DMS53 treated with DMSO at 0.1 percent for 48 hours (cell line): ENCODE results near the gene HACE1.
"Not testable (repeated sequence)": the region's sequence is repeated elsewhere in the genome, so short reads cannot be mapped to it uniquely, and the experiment has no call there.

Experiments
- DNase-seq: peaks from one replicate; lab custom pipeline; 2025; ENCODE audit not compliant: unreplicated experiment; lab: John Stamatoyannopoulos, UW

Gene HACE1

GRCh38 chr6:104859225-104860146 lies at the start of gene HACE1:
HACE1 (minus strand) TSS chr6:104859919; CDS start chr6:104859642, 277 bp downstream.
- peak; percentile 44 for DNase-seq

DNA sequence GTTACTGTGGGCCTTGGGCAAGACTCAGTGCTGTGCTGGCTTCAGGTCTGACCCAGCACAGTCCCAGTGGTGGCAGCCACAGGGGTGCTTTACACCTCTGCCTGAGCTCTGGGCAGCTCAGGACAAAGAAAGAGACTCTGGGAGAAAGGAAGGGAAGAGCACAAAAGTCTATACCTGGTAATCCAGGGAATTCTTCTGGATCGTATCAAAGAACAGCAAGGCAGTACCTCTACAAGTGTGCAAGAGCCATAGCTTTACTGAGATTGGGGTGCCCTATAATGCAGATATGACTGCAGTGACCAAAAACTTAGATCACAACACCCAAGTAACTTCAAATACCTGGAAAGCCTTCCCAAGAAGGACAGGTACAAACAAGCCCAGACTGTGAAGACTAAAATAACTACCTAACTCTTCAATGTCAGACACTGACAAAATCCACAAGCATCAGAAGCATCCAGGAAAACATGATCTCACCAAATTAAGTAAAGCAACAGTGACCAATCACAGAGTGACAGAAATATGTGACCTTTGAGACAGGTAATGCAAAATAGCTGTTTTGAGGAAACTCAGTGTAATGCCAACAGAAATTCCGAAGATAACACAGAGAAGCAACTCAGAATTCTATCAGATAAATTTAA lies 49.3 kb upstream of the HACE1 start:
- DNase-seq, result no peak

- no peak for DNase-seq
Observed at GRCh38 chr6:104908031-104908887, 48.5 kb upstream of the HACE1 start.

GRCh38 chr6:104898893-104899292 lies 39.2 kb upstream of the HACE1 start:
- DNase-seq, result not testable (repeated sequence)

GRCh38 chr6:104896914-104897313 lies 37.2 kb upstream of the HACE1 start:
- DNase-seq, result peak; percentile 1

DNA sequence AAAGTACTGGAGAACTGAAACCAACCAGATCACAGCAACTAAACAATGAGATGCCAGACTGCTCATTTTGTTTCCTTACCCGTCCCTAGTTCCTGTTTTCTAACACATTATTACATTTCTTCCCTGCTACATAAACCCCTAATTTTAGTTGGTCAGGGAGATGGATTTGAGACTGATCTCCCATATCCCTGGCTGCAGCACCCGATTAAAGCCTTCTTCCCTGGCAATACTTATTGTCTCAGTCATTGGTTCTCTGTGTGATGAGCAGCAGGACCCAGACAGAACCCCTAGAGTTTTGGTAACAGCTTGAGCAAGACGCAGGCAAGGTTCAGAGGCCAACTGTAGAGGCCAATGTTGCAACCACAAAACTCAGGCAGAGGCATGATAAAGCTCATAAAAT lies 28.3 kb upstream of the HACE1 start:
- DNase-seq, result no peak

DNA sequence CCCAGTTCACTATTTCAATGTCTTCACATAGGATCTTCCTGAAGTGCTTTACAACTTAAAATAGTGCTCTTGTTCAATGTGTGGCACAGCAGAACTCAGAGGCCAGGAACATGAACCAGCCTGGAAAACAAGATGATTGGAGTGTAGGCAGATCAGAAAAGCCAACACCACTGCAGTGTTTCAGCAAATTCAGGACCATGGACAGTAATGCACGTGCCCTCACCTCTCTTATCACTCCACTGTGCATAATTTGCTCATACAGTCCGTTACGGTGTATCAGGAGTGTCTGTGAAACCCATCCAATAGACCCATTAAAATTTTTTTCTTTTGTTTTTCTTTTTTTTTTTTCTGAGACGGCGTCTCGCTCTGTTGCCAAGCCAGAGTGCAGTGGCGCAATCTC lies 27.6 kb upstream of the HACE1 start:
- DNase-seq, result no peak

DNA sequence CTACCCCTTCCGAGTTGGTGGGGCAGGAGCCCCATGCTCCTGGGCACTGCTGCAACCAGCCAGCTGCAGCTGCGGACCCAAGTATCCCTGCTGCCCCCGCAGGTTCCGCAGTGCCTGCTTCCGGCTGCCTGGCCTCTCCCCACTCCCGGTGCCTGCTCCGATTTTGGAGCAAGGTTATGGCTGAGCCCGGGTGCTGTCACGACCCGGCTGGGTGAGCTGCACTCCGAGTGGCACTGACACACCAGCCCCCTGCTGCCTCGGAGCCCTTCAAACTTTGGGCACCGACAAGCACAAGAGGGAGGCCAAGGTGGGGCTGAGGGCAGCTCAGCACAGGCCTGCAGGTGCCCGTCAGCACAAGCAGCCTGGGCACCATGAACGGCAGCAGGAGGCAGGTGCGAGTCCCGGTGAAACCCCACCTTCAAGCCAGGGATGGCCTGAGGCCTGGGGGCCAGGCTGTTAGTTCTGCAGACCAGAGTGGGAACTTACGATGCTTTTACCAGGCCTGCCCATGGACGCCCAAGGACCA lies 25.9 kb upstream of the HACE1 start:
- no peak for DNase-seq

DNA sequence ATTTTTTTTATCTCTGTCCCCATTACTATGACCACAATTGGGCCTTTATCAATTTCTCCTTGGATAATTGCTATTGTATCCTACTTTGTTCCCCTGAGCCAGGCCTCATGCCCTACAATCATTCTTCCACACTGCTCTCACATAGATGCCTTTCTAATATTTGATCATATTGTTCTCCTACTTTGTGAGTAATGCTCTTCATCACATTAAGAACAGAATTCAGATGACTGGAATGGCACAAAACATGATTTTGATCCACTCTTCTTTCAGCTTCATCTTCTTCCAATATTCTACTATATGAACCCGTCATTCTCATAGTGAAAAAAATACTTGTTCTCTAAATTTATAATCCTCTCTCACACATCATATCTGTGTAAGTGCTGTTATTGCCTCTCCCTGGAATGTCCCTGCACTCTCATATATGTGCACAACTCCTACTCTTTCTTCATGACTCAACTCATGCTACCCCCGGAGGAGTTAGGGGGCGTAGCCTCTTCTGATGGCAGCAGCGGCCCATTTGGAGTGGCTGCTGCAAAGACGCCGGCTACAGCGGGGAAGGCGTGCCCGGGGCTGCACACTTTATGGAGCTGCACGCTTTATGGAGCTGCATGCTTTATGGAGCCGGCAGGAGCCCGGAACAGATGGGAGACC lies 25.3 kb upstream of the HACE1 start:
- DNase-seq, result peak; percentile 12

DNA sequence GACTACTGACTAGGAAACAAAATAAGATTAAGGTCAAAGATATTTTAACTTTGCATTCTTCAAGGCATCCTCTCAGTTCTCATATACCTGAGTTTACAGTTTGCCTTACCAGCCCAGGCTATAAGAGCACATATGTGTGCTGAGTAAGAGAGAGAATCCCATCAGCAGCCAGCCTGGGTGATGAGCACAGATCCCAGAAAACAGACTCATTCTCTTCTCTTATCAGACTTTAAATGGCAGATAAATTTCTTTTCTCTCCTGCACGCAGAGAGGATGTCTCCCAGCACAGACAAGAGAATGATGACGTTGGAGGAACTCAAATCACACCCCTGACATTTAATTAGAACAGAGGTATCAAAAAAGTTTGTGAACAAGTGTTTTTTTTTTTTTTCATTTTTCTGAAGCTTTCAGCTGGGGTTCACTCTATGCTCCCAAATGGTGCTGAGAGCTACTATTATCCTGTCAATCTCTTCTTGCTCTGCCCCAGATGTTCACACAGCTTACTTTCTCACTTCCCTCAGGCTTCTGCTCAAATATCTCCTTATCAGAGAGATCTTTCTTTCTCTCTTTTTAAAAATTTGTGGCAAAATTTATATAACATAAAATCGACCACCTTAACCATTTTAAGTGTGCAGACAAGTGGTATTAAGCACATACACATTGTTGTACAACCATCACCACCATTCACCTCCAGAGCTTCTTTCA lies 22.4 kb upstream of the HACE1 start:
- no peak for DNase-seq

DNA sequence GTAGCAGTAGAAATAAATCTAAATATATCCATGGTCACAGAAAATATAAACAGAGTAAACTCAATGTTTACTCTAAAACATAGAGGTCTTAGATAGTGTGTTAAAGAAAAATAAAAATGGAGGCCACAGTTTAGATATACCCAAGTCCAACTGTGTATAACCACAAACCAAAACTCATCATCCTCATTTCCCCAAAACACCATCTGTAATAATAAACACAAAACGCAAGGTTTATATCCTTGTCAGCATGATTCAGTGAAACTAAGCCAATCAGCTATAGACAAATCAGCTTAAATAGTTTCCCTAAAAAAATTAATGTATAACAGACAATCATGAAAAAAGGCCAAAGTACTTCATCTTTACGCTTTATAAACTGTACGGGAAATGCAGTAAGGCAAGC lies 2.7 kb upstream of the HACE1 start:
- DNase-seq, result no peak

GRCh38 chr6:104860221-104860620 lies 502 bp upstream of the HACE1 start:
- no peak for DNase-seq

GRCh38 chr6:104858642-104859041 lies 1.1 kb downstream of the HACE1 start:
- DNase-seq, result no peak

- no peak for DNase-seq
Observed at GRCh38 chr6:104855507-104855906, 4.2 kb downstream of the HACE1 start.

GRCh38 chr6:104847721-104848120 lies 12.0 kb downstream of the HACE1 start:
- DNase-seq, result not testable (repeated sequence)

DNA sequence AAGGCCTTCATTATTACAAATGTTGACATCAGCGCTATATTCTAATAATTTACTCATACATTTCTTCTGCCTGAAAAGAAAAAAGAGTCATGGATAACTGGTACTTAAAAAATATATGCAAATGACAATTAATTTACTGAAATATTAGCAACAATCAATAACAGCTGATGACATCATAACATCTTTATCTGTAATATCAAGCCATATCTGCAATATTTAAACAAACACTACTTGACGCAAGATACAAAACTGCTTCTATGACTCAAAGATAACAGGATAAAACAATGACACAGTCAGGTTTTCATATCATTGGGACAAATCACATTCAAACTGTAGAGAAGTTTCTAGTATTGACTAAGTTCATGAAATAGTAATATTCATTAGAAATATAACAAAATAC lies 16.5 kb downstream of the HACE1 start:
- DNase-seq, result no peak

DNA sequence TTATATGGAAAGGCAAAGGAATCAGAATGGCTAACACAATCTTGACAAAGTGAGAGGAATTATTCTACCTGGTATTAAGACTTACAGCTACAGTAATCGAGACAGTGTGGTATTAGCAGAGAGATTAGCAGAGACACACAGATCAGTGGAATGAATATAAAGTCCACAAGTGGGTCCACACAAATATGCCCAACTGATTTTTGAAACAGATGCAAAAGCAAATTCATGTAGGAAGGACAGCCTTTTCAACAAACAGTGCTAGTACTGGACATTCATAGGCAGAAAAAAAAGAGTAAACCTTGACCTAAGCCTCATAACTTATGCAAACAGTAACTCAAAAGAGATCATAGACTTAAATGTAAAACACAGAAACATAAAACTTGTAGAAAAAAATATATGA lies 22.6 kb downstream of the HACE1 start:
- DNase-seq, result no peak

- not testable (repeated sequence) for DNase-seq
Observed at GRCh38 chr6:104836479-104837020, 23.2 kb downstream of the HACE1 start.

DNA sequence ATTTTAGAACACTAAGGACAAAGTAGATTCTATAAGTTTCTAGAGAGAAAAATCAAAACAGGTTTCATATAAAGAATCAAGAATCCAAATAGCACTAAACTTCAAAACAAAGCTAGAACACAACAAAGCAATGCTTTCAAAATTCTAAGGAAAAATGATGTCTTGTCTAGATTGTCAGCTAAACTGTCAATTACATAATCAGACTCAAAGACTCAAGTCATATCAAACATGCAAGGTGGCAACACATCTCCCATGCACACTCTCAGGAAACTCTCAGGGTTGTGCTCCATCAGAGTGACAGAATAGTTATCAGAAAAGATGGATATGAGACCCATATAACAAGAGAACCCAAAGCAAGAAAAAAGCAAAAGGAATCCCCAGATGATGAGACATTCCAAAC lies 23.9 kb downstream of the HACE1 start:
- no peak for DNase-seq
